PC-3 (cell line): ENCODE data around the gene NLGN1.

Experiments used
- EZH2 ChIP-seq: fragments of 300-600 bp; sonication (generic); IDR thresholded peaks from one replicate; pipeline ENCODE4 v1.6.1; 2017; ENCODE audit warnings: antibody characterized with exemption, mild to moderate bottlenecking, low read length; ENCODE audit not compliant: unreplicated experiment
- EZH2phosphoT487 ChIP-seq: fragments of 300-600 bp; sonication (generic); IDR thresholded peaks from 2 replicates; pipeline ENCODE4 v1.6.1; 2018; ENCODE audit warnings: mild to moderate bottlenecking, antibody characterized with exemption, low read length, borderline replicate concordance
- TF ChIP-seq, protein P1 (sequence below): fragments of 300-600 bp; sonication (generic); conservative IDR thresholded peaks from 2 replicates; pipeline ENCODE4 v1.5.1; 2017; ENCODE audit warnings: antibody characterized with exemption, low read depth, mild to moderate bottlenecking, low read length

DNA sequence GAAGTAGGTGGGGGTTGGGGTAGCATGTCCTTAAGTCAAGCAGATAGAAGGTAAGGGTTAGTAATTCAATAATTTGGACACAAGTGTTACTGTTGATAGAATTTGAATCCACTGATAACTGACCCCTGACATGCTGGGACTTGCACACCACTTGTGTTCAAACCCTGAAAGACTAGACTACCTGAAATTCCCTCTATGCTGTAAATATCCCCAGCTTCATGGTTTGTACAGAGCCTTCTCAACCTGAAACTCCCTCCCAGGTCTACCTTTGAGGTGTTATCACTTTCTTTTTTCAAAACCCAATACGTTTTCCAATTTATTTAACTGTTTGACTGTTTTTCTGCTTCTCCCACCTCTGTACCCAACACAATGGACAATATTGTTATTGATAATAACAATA, 459.6 kb downstream of the NLGN1 start:
- TF ChIP-seq, protein P1, sequence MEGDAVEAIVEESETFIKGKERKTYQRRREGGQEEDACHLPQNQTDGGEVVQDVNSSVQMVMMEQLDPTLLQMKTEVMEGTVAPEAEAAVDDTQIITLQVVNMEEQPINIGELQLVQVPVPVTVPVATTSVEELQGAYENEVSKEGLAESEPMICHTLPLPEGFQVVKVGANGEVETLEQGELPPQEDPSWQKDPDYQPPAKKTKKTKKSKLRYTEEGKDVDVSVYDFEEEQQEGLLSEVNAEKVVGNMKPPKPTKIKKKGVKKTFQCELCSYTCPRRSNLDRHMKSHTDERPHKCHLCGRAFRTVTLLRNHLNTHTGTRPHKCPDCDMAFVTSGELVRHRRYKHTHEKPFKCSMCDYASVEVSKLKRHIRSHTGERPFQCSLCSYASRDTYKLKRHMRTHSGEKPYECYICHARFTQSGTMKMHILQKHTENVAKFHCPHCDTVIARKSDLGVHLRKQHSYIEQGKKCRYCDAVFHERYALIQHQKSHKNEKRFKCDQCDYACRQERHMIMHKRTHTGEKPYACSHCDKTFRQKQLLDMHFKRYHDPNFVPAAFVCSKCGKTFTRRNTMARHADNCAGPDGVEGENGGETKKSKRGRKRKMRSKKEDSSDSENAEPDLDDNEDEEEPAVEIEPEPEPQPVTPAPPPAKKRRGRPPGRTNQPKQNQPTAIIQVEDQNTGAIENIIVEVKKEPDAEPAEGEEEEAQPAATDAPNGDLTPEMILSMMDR, result no peak
- TF ChIP-seq EZH2, result no peak
- TF ChIP-seq EZH2phosphoT487, result no peak
